Measurements from ENCODE around the gene HOXD3. TPM values are rescaled to one million over a fixed set of nuclear protein-coding genes. Genes with fewer than 3 reads are reported as not detected.

Gene HOXD3
- total and polyA plus RNA-seq, 9 of the 15 experiments (the other 6 are each of a cell fraction or from before 2014, with no cell fraction given) = not detected

GRCh38 chr2:176127774-176128072, 29.4 kb upstream of the HOXD3 start:
- in situ Hi-C loops (cut with MboI) (loop anchor here (5.0 to 25.0 kb wide), 4 partner anchors 510 to 1635 kb away; no protein-coding TSS in a partner anchor), intact Hi-C loops (cut with micrococcal nuclease) (loop anchor here (1.0 to 5.0 kb wide), 5 partner anchors 328 to 1019 kb away; no protein-coding TSS in a partner anchor)
- FAIRE-seq (no peak), DNase-seq (ENCODE audit: extremely low read depth in 1 of 4, low spot score in 3 of 4) (no peak), ATAC-seq (no peak)
- POLR2A ChIA-PET = no interaction called here
- TF ChIP-seq GTF2F1 (IDR thresholded peaks at IDR 0.05; ENCODE audit: low read depth, low read length) (no peak), CBX8 (IDR thresholded peaks at IDR 0.05; ENCODE audit: borderline replicate concordance, extremely low read depth, low read depth, low read length, poor library complexity, severe bottlenecking) (peak; percentile 45), CBX2 (IDR thresholded peaks at IDR 0.05; ENCODE audit: insufficient read depth, low read length, poor library complexity, severe bottlenecking) (peak; percentile 41), MBD2 (IDR thresholded peaks at IDR 0.05; ENCODE audit: borderline replicate concordance, low read depth) (no peak)
- H4K20me1 ChIP-seq (replicated peaks; ENCODE audit: control insufficient read depth, insufficient read depth, low read length) = 0 out of 2 replicates have a peak, but pooled peaks cover 8% of the 10 kb centered on the region
- H3K9me3 ChIP-seq (replicated peaks; ENCODE audit: control insufficient read depth, insufficient read depth, low read depth, low read length) = no peaks in the 10 kb centered on the region
- H3K9ac ChIP-seq (ENCODE audit: insufficient read depth in 1 of 2, low read depth in 2 of 2, low read length in 2 of 2) = no peak overlapping the region
- no peak overlapping the region for H3K4me3 ChIP-seq
- H2AFZ ChIP-seq (ENCODE audit: low read depth, low read length) = no peak overlapping the region
- H3K27ac ChIP-seq (ENCODE audit: extremely low read depth, low read depth, low read length) = no peak overlapping the region
- no peaks in the 10 kb centered on the region for H3K79me2 ChIP-seq (ENCODE audit: control insufficient read depth, insufficient read depth, low read length)
- 36% methylated on average over 3 of the region's 4 CpGs for WGBS (ENCODE audit: insufficient coverage, low coverage, missing lambda C conversion rate)
- no peaks in the 10 kb centered on the region for H3K9me1 ChIP-seq (ENCODE audit: control insufficient read depth, insufficient read depth, low read length)
- BruUV-seq (replicated peaks) = no TSS peak
- H3K4me1 ChIP-seq (replicated peaks in 1 of 2; ENCODE audit: control insufficient read depth in 2 of 2, insufficient read depth in 2 of 2, low read length in 2 of 2) = peaks cover 0 to 29% of the 10 kb centered on the region in 2 experiments; a peak in 2 of 5 replicates
- H3K36me3 ChIP-seq (ENCODE audit: control insufficient read depth, insufficient read depth, low read length) = no peaks in the 10 kb centered on the region
- CTCF ChIA-PET (ENCODE audit: low intra/inter-chr PET ratio) = interaction anchor here (1.0 to 2.5 kb wide), 7 partner anchors 8 to 1034 kb away, joined by 3 to 31 read pairs (median 12); no protein-coding TSS in a partner anchor
- peaks cover 59 to 69% of the 10 kb centered on the region in 2 experiments for H3K27me3 ChIP-seq (ENCODE audit: control insufficient read depth in 2 of 2, insufficient read depth in 2 of 2, low read length in 2 of 2)
- H3K4me2 ChIP-seq (ENCODE audit: insufficient read depth, low read length) = no peak overlapping the region

Data from K562 (cell line).